ENCODE data around the gene MUSTN1.

Gene MUSTN1

DNA sequence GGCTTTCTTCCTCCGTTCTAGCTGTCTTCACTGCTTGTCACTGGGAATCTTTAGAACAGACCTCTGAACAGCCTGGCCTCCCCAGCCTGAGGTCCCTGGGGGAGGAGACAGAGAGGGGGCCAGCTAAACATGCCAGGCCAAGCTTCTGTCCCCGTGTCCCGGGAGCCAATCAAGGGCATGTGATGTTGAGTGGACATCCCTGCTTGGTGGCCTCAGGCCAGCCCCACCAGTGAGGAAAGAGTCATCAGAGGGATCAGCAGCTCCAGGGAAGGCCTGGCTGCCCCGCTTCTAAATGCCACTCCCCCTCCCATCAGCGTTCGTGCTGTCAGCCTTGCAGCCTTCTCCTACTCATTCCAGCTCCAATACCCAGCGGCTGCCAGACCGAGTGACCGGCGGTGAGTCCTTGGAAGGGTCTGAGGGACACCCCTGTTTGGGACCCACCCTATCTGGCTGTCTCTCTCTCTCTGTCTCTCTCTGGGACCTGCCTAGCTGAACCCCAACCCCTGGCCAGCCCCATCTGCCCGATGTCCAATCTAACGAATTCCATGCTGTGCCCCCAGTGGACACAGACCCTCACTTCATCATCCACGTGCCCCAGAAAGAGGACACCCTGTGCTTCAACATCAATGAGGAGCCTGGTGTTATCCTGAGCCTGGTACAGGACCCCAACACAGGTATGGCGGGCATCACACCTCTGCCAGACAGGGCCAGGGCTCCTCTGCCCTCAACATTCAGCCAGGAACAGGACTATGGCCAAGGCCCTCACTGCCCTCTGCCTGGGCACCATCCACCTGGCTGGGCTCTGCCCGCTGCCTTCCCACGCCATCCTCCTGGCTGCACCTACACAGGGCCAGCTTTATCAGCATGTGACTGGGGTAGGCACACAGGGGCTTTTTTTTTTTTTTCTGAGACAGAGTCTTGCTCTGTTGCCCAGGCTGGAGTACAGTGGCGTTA is 46.9 kb downstream of the MUSTN1 start:
- DNase-seq (ENCODE audit: low read depth in 2 of 2, low spot score in 1 of 2), result no peak

DNA sequence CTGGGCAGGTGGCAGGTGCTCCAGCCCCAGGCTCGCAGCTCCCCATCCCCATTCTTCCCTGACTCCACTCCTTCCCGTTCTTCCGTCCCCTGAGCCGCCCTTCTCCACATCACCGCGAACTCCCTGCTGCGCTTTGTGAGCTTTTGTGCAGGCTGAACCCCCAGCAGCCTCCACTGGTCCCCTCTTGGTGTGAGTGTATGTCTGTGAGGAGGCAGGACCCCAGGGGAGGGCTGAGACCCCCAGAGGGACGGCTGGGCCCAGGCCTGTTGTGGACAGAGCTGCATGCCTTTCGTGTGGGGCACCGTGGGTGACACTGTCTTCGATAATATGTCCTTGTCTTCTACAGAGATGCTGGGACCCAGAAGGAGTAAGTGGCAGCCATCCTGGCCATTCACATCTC is 47.6 kb downstream of the MUSTN1 start:
- no peak for DNase-seq (ENCODE audit: low read depth in 2 of 2, low spot score in 1 of 2)

DNA sequence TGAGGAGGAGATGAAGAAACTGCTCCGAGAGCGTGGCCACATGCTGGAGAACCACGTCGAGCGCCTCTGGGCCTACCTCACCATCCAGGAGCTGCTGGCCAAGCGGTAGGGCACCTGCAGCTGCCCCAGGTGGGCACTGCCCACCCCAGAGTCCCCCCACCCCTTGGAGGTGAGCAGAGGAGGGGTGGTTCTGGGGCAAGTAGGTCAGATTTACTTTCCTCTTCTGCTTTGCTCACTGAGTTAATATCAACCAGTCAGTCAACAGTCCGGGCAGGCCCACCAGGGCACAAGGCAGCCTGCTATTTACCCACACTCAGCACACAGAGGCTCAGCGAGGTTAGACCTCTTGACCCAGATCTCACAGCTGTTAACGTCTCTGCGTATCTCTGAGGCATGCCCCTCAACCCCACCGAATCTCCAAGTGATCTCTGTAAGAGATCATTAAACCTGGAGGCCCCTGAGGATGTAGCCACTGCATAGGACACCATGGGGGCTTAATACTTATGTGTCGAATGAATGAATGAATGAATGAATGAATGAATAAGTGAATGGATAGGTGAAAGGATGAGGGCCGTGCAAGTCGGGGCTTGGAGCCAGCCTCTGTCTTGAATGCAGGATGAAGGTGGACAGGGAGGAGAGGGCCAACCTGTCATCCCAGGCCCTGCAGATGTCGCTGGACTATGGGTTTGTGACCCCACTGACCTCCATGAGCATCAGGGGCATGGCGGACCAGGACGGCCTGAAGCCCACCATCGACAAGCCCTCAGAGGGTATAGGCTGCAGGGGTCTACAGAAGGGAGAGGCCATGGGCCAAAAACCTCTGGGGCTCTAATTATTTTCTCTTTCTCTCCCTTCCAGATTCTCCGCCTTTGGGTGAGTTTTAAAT is 48.2 kb downstream of the MUSTN1 start:
- DNase-seq (ENCODE audit: low read depth in 2 of 2, low spot score in 1 of 2), result no peak

DNA sequence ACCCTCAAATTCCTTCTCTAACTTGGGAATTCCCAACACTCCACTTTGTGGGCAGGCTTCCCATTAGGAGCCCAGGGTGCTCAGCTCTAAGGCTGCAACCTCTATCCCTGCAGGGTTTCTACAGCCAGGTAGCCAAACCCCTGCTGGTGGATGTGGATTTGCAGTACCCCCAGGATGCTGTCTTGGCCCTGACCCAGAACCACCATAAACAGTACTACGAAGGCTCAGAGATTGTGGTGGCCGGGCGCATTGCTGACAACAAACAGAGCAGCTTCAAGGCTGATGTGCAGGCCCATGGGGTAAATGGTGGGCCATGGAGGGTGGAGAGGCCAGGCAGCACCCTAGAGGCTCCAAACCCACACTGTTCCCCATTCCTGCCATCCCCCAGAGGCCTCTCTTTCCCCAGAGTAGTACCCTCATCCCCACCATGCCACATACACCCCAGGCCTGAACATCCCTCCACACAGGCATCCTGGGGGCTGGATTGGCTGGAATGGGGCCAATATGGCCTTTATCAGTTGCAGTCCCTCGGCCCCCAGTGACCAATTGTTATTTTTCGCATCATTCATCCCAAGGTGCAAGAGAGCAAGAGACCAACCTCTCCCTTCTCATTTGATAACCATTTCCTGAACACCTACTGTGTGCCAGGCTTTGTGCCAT is 49.8 kb downstream of the MUSTN1 start:
- DNase-seq (ENCODE audit: low read depth in 2 of 2, low spot score in 1 of 2), result no peak

DNA sequence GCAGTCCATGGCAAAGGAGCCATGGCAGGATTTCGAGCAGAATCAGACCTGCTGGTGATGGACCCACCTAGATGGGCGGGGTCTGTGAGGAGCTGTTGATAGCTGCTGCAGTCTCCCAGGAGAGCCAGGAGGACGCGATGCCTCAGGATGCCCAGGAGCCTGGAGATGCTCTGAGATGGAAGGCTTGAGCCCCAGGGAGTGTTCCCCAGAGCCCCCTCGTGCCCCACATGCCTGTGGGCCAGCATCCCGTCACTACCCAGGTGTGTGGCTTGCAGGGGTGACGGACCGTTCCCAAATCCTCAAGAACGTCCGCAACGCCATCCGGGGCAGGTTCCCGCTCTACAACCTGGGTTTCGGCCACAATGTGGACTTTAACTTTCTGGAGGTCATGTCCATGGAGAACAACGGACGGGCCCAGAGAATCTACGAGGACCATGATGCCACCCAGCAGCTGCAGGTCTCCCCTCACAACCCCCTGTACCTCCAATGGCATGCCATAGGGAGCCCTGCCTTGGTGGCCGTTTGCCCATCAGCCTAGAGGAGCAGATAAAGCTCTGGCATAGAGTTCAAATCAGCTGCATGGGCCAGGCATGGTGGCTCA is 50.7 kb downstream of the MUSTN1 start:
- no peak for DNase-seq (ENCODE audit: low read depth in 2 of 2, low spot score in 1 of 2)

DNA sequence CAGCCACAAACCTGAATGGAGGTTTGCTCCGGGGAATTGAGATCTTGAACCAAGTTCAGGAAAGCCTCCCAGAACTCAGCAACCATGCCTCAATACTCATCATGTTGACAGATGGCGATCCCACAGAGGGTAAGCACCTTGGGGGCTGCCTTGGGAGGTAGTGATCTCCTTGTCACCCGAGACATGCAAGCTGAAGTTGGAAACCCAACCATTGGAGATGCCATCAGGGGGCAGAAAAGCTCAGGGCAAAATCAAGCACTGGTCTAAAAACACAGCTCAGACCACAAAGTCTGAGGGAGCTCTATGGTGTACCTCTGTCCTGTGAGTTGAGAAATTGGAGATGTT is 51.6 kb downstream of the MUSTN1 start:
- DNase-seq (ENCODE audit: low read depth in 2 of 2, low spot score in 1 of 2), result no peak
